Upper lobe of right lung (tissue), 1 donor: ENCODE results near the gene GABBR1. TPM values are rescaled to one million over a fixed set of nuclear protein-coding genes. Genes with fewer than 3 reads are reported as not detected.
"Not testable (repeated sequence)": the region's sequence is repeated elsewhere in the genome, so short reads cannot be mapped to it uniquely, and the experiment has no call there.

Experiments
- ATAC-seq: fragments of 200-7000 bp; cut with Tn5 transposase; one replicate; pipeline ENCODE4 v1.9.1; 2020; ENCODE audit warnings: mild to moderate bottlenecking, moderate library complexity
- DNase-seq: peaks from one replicate; pipeline ENCODE4 v3.0.0-alpha.2; 2020
- H3K27ac ChIP-seq: fragments of 200-600 bp; one replicate; pipeline ENCODE4 v1.8.0; 2022
- H3K27me3 ChIP-seq: fragments of 200-600 bp; one replicate; pipeline ENCODE4 v1.8.0; 2022; ENCODE audit warnings: mild to moderate bottlenecking
- H3K36me3 ChIP-seq: fragments of 200-600 bp; one replicate; pipeline ENCODE4 v1.8.0; 2022
- H3K4me1 ChIP-seq: fragments of 200-600 bp; one replicate; pipeline ENCODE4 v1.8.0; 2022
- H3K4me3 ChIP-seq: fragments of 200-600 bp; one replicate; pipeline ENCODE4 v1.8.0; 2022; ENCODE audit warnings: mild to moderate bottlenecking
- H3K9me3 ChIP-seq: fragments of 200-600 bp; one replicate; pipeline ENCODE4 v1.8.0; 2022
- intact Hi-C: fragments of 100-400 bp; cut with DNase I; formaldehyde crosslinking; loops from one replicate; pipeline ENCODE4 v1.11.0; 2022
- total RNA-seq: library from RNA; stranded (reverse); fragmentation: NEBNext Ultra II Directional; extraction: Animal tissue kit (Norgen Biotek cat#: 25700); gene quantifications from one replicate; pipeline ENCODE4 v1.2.1, GENCODE V29; 2021
- TF ChIP-seq, protein P1 (sequence below): fragments of 200-600 bp; IDR thresholded peaks from one replicate; pipeline ENCODE4 v1.8.0; 2022; ENCODE audit warnings: antibody characterized with exemption
- donor health status: DM: no; HTN: yes; CAD: no; lungs with severe emphysema.

Gene GABBR1
- total RNA-seq, 1 donor from 2014 or later, result 40.1 TPM

DNA sequence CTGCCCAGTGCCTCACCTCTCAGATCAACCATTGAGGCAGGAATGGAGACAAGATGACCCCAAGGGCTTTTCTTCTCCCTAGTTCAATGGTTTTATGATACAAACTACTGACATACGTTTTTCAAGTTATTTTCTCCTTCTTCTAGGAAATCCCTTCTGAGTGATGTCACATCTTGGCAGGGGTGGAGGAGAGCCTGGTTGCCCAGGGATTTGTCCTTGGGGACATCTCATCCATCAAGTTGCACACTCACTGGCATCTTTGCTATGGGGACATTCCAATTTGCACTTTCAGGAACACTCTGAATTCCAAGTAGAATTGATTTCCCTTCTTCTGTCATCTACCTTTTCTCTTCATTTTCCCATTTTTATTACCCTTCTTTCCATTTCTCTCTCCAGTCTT lies 38.0 kb upstream of the GABBR1 start:
- Histone ChIP-seq H3K27ac (no peak overlapping the region), H3K4me1 (no peaks in the 10 kb centered on the region), H3K4me3 (no peak overlapping the region), H3K9me3 (no peaks in the 10 kb centered on the region), H3K36me3 (no peaks in the 10 kb centered on the region), H3K27me3 (peaks cover 23% of the 10 kb centered on the region)
- ATAC-seq, result no peak
- TF ChIP-seq, protein P1, sequence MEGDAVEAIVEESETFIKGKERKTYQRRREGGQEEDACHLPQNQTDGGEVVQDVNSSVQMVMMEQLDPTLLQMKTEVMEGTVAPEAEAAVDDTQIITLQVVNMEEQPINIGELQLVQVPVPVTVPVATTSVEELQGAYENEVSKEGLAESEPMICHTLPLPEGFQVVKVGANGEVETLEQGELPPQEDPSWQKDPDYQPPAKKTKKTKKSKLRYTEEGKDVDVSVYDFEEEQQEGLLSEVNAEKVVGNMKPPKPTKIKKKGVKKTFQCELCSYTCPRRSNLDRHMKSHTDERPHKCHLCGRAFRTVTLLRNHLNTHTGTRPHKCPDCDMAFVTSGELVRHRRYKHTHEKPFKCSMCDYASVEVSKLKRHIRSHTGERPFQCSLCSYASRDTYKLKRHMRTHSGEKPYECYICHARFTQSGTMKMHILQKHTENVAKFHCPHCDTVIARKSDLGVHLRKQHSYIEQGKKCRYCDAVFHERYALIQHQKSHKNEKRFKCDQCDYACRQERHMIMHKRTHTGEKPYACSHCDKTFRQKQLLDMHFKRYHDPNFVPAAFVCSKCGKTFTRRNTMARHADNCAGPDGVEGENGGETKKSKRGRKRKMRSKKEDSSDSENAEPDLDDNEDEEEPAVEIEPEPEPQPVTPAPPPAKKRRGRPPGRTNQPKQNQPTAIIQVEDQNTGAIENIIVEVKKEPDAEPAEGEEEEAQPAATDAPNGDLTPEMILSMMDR, result no peak
- DNase-seq, result no peak
- intact Hi-C loops, result no loop called here

DNA sequence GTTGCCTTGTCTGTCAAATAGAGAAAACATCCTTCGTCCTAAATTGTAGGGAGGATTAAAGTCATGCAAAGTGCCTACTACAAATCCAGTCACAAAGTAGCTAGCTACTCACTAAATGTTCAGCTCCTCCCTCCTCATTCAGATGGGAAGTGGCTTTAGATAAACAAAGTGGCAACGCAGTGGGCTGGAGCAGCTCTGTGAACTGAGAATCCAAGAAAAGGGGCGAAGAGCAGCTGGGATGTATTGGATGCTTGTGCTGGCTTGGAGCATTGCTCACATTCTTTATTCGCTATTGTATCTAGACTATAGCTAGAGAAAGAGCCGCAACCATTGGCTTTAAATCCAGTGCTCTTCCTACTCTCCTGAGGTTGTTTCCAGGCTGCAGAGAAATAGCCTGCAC lies 34.2 kb upstream of the GABBR1 start:
- H3K36me3 ChIP-seq, result no peaks in the 10 kb centered on the region
- no peak for DNase-seq
- no peaks in the 10 kb centered on the region for H3K9me3 ChIP-seq
- H3K4me3 ChIP-seq, result no peak overlapping the region
- intact Hi-C loops, result no loop called here
- ATAC-seq, result no peak
- no peaks in the 10 kb centered on the region for H3K4me1 ChIP-seq
- no peak overlapping the region for H3K27ac ChIP-seq
- H3K27me3 ChIP-seq, result peaks cover 42% of the 10 kb centered on the region
- TF ChIP-seq, protein P1, result no peak

DNA sequence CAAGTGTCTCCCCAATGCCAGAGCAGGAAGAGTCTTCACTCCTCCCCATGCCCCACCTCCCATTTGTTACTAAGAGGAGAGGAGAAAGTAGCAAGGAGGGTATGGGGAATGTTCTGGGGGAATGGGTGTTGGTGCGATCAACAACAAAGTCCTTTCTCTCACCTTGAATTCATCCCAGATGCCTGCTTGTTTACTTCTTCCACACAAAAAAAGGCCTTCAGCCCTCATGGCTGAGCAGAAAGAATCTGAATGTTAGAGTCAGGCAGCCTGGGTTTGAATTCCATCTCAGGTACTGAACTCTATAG lies 33.8 kb upstream of the GABBR1 start:
- Histone ChIP-seq H3K36me3 (no peaks in the 10 kb centered on the region), H3K27me3 (peaks cover 46% of the 10 kb centered on the region), H3K9me3 (no peaks in the 10 kb centered on the region), H3K4me1 (no peaks in the 10 kb centered on the region), H3K27ac (no peak overlapping the region), H3K4me3 (no peak overlapping the region)
- TF ChIP-seq, protein P1, result no peak
- DNase-seq (no peak), ATAC-seq (no peak)
- intact Hi-C loops, result no loop called here

DNA sequence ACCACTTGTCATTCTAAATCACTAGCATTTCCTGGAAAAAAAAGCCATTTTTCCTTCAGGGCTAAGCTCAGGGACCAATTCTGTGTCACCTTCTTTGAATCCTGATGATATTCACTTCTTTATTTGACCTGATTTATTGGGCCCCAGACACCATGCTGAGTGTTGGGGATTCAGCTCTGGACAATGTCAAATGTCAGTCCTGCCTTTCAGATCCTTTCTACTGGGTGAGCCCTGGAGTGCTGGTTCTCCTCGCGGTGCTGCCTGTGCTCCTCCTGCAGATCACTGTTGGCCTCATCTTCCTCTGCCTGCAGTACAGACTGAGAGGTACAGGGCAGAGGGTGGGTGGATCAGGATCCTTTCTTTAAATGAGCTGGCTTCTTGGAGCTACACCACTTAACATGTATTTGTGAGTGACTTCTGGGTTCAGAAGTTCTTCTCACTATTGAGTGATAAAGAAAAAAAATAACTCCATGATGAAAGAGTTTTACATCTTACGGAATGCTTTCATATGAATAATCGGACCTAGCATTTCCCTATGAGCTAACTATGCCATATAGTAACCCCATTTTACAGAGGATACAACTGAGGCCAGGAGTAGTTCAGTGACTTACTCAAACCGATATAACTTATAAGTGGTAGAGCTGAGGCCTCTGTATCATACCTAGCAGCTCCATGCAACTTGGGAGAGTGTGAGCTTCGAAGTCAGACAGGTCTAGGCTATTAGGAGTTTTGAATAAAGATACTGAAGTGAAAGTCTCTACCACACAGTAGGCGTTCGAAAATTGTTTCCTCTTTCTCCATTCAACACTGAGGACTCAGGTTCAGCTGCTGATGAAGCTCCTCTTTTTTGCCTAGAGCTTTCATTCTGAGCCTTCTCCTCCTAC lies 33.2 kb upstream of the GABBR1 start:
- Histone ChIP-seq H3K4me3 (no peak overlapping the region), H3K4me1 (no peaks in the 10 kb centered on the region), H3K9me3 (no peaks in the 10 kb centered on the region), H3K27me3 (peaks cover 46% of the 10 kb centered on the region), H3K27ac (no peak overlapping the region), H3K36me3 (no peaks in the 10 kb centered on the region)
- TF ChIP-seq, protein P1, result no peak
- ATAC-seq (peak; percentile 32), DNase-seq (no peak)
- intact Hi-C loops, result no loop called here

DNA sequence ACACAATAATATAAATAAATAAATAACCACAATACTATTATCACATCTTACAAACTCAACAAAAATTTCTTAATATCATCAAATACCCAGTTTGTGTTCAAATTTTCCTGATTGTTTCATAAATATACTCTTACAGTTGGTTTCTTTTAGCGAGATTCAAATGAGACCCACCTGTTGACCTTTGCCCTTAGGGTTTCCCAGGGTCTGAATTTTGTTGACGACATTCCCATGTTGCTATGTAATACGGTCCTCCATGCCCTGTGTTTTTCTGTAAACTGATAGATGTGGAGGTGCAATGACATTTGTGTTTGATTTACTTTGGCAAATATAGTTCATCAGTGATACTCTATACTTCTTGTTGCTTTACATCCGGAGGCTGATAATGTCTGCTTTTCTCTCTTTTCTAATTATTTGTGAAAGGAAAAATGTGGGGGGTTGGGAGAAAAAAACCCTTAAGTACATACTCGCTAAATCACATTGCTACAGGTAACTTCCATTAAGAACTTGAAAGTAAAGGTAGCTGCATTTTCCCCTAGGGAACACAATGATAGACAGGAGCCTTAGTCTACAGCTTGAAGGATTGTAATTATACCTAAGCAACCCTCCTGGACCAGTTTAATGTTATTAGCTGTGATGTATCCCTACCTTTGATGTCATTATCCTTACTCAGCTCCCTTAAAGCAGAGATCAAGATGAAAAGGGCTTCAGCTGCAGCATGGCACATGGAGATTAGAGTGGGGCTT lies 30.5 kb upstream of the GABBR1 start:
- H3K9me3 ChIP-seq, result no peaks in the 10 kb centered on the region
- no peaks in the 10 kb centered on the region for H3K36me3 ChIP-seq
- H3K4me3 ChIP-seq, result no peak overlapping the region
- TF ChIP-seq, protein P1, result no peak
- intact Hi-C loops, result no loop called here
- DNase-seq (no peak), ATAC-seq (no peak)
- H3K27ac ChIP-seq, result no peak overlapping the region
- H3K4me1 ChIP-seq, result no peaks in the 10 kb centered on the region
- peaks cover 37% of the 10 kb centered on the region for H3K27me3 ChIP-seq

DNA sequence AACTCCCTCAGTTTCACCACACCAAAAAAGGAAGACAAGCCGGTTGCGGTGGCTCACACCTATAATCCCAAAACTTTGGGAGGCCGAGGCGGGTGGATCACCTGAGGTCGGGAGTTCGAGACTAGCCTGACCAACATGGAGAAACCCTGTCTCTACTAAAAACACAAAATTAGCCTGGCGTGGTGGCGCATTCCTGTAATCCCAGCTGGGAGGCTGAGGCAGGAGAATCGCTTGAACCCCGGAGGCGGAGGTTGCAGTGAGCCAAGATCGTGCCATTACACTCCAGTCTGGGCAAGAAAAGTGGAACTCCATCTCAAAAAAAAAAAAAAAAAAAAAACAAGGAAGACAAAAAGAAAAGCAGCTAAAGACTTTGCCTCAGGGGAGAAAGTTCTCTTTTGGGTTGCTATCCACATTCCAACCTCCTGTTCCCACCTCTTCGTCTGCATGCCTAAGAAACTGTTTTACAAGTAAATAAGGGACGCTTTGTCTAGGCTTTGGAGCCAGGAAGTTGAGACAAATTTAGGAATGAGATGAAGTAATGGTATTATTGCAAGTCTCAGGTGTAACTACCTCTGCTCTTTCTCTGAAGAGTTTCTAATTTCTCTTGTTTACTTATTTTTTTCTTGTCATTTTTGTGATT lies 28.6 kb upstream of the GABBR1 start:
- DNase-seq, H3K9me3 ChIP-seq, H3K4me3 ChIP-seq, ATAC-seq, H3K36me3 ChIP-seq, H3K27ac ChIP-seq, intact Hi-C loops, H3K4me1 ChIP-seq: not testable (repeated sequence)
- H3K27me3 ChIP-seq, result peaks cover 46% of the 10 kb centered on the region
